K562 (cell line): ENCODE data around the gene MBNL2. TPM values are rescaled to one million over a fixed set of nuclear protein-coding genes. Genes with fewer than 3 reads are reported as not detected.

Source experiments
- ATF7 ChIP-seq: fragments of 450-650 bp; IDR thresholded peaks from 2 replicates; pipeline ENCODE4 v1.7.1; 2014; ENCODE audit warnings: mild to moderate bottlenecking, moderate library complexity
- CBFA2T2 ChIP-seq: fragments of 450-650 bp; conservative IDR thresholded peaks from 2 replicates; pipeline ENCODE4 v1.6.1; 2017; ENCODE audit warnings: mild to moderate bottlenecking
- CBX2 ChIP-seq: fragments of 200-600 bp; sonication (generic); IDR thresholded peaks from one replicate; pipeline ENCODE4 v1.6.1; 2012; ENCODE audit warnings: mild to moderate bottlenecking, low read length, inconsistent platforms; ENCODE audit not compliant: insufficient read depth, poor library complexity, severe bottlenecking
- FOXM1 ChIP-seq, 2 experiments: fragments of 450-650 bp in 1 of 2; sonication (generic) in 1 of 2; formaldehyde crosslinking in 1 of 2; IDR thresholded peaks; 2 replicates each; pipeline versions ENCODE4 v1.6.1 to v1.9.0; 2017 to 2022; ENCODE audit warnings: low read depth in 2 of 2, mild to moderate bottlenecking in 2 of 2, missing genetic modification reagents in 1 of 2, moderate library complexity in 1 of 2
- FUS ChIP-seq: fragments of 200-400 bp; formaldehyde crosslinking; optimal IDR thresholded peaks from 2 replicates; pipeline ENCODE3; 2017; ENCODE audit warnings: low read depth, low read length
- GATAD2A ChIP-seq: fragments of 450-650 bp; IDR thresholded peaks from 2 replicates; pipeline ENCODE4 v1.6.1; 2017
- ILK ChIP-seq: fragments of 450-650 bp; IDR thresholded peaks from 2 replicates; pipeline ENCODE4 v1.6.1; 2016; ENCODE audit warnings: missing genetic modification characterization, low read depth, mild to moderate bottlenecking, missing compliant biosample characterization, moderate library complexity, borderline replicate concordance
- MEF2A ChIP-seq: IDR thresholded peaks from 2 replicates; pipeline ENCODE4 v1.6.1; 2011; ENCODE audit warnings: low read depth, mild to moderate bottlenecking, low read length, moderate library complexity; ENCODE audit not compliant: control insufficient read depth
- PBX2 ChIP-seq, 2 experiments: IDR thresholded peaks in 1 of 2; conservative IDR thresholded peaks in 1 of 2; 2 replicates each; pipeline ENCODE4 v1.6.1; 2016; ENCODE audit warnings: low read depth in 2 of 2, mild to moderate bottlenecking in 1 of 2, missing compliant biosample characterization in 1 of 2, missing genetic modification characterization in 1 of 2, moderate library complexity in 1 of 2
- PHTF2 ChIP-seq: fragments of 250-450 bp; sonication (Bioruptor Pico); IDR thresholded peaks from 2 replicates; pipeline ENCODE4 v1.5.0; 2021; ENCODE audit warnings: mild to moderate bottlenecking
- PRPF4 ChIP-seq: fragments of 200-400 bp; formaldehyde crosslinking; IDR thresholded peaks from one replicate; pipeline ENCODE4 v1.6.1; 2017; ENCODE audit warnings: low read length, low read depth, mild to moderate bottlenecking; ENCODE audit not compliant: insufficient read depth, poor library complexity, severe bottlenecking
- SRSF1 ChIP-seq: fragments of 200-400 bp; formaldehyde crosslinking; IDR thresholded peaks from 2 replicates; pipeline ENCODE4 v1.6.1; 2017; ENCODE audit warnings: mild to moderate bottlenecking, low read depth, low read length, moderate library complexity
- TCF3 ChIP-seq: sonication (generic); formaldehyde crosslinking; IDR thresholded peaks from 2 replicates; pipeline ENCODE4 v1.4.0; 2020; ENCODE audit warnings: mild to moderate bottlenecking, missing genetic modification reagents
- XRCC4 ChIP-seq: IDR thresholded peaks from one replicate; pipeline ENCODE4 v1.6.1; 2011; ENCODE audit not compliant: insufficient read depth, insufficient read length; ENCODE audit errors: extremely low read depth
- XRCC5 ChIP-seq: fragments of 200-400 bp; formaldehyde crosslinking; IDR thresholded peaks from 2 replicates; pipeline ENCODE4 v1.6.1; 2017; ENCODE audit warnings: low read depth, mild to moderate bottlenecking, low read length
- ZBTB17 ChIP-seq: fragments of 450-650 bp; formaldehyde crosslinking; IDR thresholded peaks from 2 replicates; pipeline ENCODE4 v1.4.0; 2020; ENCODE audit warnings: mild to moderate bottlenecking
- ZNF592 ChIP-seq: fragments of 450-650 bp; IDR thresholded peaks from 2 replicates; pipeline ENCODE4 v1.6.1; 2017; ENCODE audit warnings: antibody characterized with exemption, mild to moderate bottlenecking
- polyA plus RNA-seq, 8 experiments: library from polyadenylated mRNA; depleted of rRNA in 4 of 8; stranded (reverse) in 5 of 8; unstranded in 3 of 8; fragments of >200 nt; fragmentation: Nextera tagmentation in 2 of 8; fragmentation: Illumina TruSeq in 1 of 8; extraction: Ambion mirVana in 2 of 8; extraction: Trizol in 1 of 8; gene quantifications; 2 replicates each; pipeline versions ENCODE4 v1.2.1 to v1.2.3, GENCODE V29; 2011 to 2014; ENCODE audit warnings: inconsistent platforms in 1 of 8, missing spikeins in 1 of 8
- total RNA-seq, 7 experiments: library from RNA; depleted of rRNA in 6 of 7; stranded (reverse); fragments of >200 nt in 6 of 7; fragmentation: Illumina TruSeq in 2 of 7; extraction: Trizol in 2 of 7; gene quantifications; 2 replicates each; pipeline versions ENCODE4 v1.2.1 to v1.2.3, GENCODE V29; 2011 to 2021; ENCODE audit warnings: low replicate concordance in 1 of 7
- TF ChIP-seq, protein P1 (sequence below): sonication (generic); formaldehyde crosslinking; IDR thresholded peaks from 2 replicates; pipeline ENCODE4 v1.8.1; 2022; ENCODE audit warnings: missing genetic modification reagents

MBNL2 gene
- total and polyA plus RNA-seq, 9 of the 15 experiments (the other 6 are each of a cell fraction or from before 2014, with no cell fraction given), result 7.0 to 24.8 (median 13.8) TPM

DNA sequence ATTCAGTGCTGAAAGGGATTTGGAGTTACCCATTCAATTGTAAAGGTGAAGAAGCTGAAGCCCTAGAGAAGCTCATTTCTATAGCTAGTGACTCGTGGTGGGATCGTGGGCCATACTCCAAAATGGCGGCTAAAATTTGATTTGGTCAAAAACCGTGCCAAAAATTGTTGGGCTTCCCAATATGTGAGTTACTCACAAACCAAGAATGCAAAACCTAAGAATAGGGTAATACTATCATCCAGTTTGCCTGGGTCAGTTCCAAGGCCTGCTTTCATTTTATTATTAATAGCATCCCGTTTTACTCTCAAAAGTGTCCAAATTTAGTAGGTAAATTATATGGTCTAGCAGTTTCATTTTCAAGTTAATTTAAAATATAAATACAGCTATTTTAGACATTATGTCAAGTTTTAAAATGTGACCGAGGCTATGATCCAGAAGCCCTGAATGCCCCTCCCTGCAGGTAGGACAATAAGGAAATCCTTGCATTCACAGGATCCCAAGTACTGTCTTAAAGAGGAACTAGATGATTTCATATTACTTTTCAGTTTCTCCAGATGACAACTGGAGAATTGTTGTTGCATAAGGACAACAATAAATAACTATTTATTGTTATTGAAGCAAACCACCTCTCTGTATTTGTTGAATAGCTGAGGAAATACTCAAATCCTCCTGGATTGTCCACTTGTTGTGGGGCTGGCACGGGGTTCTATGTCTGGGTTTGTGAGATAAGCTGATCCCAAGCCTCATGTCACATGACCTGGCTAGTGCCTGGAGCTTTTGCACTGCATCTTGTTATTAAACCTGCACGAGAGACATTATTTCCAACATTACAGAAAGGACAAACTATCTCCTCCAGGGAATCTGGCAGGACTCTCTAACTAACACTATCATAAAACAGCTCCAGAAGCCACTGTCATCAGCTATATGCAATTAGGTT, 200.3 kb downstream of the MBNL2 start (continued):
- TF ChIP-seq PBX2 (CRISPR knock-in tag; IDR thresholded peaks at IDR 0.05; ENCODE audit: low read depth) (no peak), PBX2 (tag; conservative IDR thresholded peaks at IDR 0.05; ENCODE audit: low read depth) (no peak), CBX2 (no peak), PRPF4 (no peak), PHTF2 (CRISPR knock-in tag) (no peak), FUS (no peak), XRCC4 (no peak), XRCC5 (no peak), ZNF592 (no peak), ZBTB17 (CRISPR knock-in tag) (no peak), CBFA2T2 (peak; percentile 45; the same call in 1 of the 2 replicates), SRSF1 (no peak), MEF2A (no peak), ATF7 (0 out of 2 replicates have a peak, but pooled peaks have one; percentile 21), ILK (tag) (no peak), GATAD2A (no peak), TCF3 (peak; percentile 56), FOXM1 (IDR thresholded peaks at IDR 0.05; ENCODE audit: low read depth) (no peak), FOXM1 (CRISPR knock-in tag; IDR thresholded peaks at IDR 0.05; ENCODE audit: low read depth) (no peak)
- TF ChIP-seq, protein P1, sequence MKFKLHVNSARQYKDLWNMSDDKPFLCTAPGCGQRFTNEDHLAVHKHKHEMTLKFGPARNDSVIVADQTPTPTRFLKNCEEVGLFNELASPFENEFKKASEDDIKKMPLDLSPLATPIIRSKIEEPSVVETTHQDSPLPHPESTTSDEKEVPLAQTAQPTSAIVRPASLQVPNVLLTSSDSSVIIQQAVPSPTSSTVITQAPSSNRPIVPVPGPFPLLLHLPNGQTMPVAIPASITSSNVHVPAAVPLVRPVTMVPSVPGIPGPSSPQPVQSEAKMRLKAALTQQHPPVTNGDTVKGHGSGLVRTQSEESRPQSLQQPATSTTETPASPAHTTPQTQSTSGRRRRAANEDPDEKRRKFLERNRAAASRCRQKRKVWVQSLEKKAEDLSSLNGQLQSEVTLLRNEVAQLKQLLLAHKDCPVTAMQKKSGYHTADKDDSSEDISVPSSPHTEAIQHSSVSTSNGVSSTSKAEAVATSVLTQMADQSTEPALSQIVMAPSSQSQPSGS (CRISPR knock-in tag), result no peak
